Measurements from ENCODE around the gene TYMP.
A peak's percentile ranks its signal among the peaks of the same experiment; 100 is the strongest.

TYMP gene

DNA sequence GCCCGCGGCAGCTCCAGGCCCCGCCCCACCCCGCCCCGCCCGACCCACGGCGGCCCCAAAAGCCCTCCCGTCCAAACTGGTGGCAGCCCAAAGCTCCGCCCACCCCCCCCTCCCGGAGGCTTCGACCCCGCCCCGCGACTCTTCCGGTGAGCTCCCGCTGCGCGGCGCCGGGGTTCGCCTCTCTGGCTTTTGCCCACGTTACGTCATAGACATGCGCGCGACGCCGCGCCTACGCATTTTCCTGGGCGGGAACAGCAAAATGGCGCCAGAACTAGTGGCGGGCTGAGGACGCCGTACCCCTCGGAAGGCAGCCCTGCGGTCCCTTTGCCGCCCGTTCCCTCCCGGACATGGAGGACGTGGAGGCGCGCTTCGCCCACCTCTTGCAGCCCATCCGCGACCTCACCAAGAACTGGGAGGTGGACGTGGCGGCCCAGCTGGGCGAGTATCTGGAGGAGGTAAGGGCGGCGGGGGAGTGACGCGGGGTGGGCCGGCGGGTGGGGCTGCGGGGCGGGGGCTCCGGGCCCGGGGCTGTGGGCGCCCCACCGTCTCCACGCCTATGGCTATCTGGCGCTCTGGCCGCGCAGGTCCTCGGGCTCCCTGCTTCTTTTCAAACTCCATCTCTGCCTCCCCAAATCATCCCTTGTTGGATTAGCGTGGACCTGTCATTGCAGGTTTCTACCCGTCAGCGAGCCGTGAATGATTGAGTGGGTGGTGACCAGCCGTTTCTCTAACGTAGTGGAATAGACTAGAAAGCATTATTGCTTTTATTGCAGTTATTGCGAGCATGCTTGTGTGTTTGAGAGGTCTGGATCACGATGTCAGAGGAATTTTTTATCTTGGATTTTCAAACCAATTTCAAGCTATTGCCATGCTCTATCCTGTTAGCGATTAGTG, 21.6 kb downstream of the TYMP start, which contains the start of gene NCAPH2:
Gene NCAPH2 (plus strand): TSS at position 234 of the 894 bp plus-strand sequence. CDS start 114 bp downstream, at position 348.
- no peaks in the 10 kb centered on the region for H3K27me3 ChIP-seq (replicated peaks; ENCODE audit: control insufficient read depth, insufficient read depth, low read length)
- peak within 1 kb of the TSS; percentile 98 for H3K4me3 ChIP-seq (replicated peaks; ENCODE audit: low read depth, low read length)
- peak; percentile 95 for DNase-seq (ENCODE audit: extremely low read depth, insufficient read length)
- TF ChIP-seq CTCF (IDR thresholded peaks at IDR 0.05; ENCODE audit: insufficient read depth, low read length, poor library complexity, severe bottlenecking), result peak; percentile 13
- peaks cover 14% of the 10 kb centered on the region for H3K36me3 ChIP-seq (ENCODE audit: control insufficient read depth, insufficient read depth, low read length)

- H3K4me3 ChIP-seq (replicated peaks; ENCODE audit: low read depth, low read length), result peak within 1 kb of the TSS; percentile 98
- H3K36me3 ChIP-seq (ENCODE audit: control insufficient read depth, insufficient read depth, low read length), result peaks cover 19% of the 10 kb centered on the region
- DNase-seq (ENCODE audit: extremely low read depth, insufficient read length), result peak; percentile 86
- no peaks in the 10 kb centered on the region for H3K27me3 ChIP-seq (replicated peaks; ENCODE audit: control insufficient read depth, insufficient read depth, low read length)
- TF ChIP-seq CTCF (IDR thresholded peaks at IDR 0.05; ENCODE audit: insufficient read depth, low read length, poor library complexity, severe bottlenecking), result no peak
Measured at GRCh38 chr22:50507421-50507990, 22.3 kb downstream of the TYMP start, which contains the start of gene LMF2. Gene LMF2, minus strand, starts transcription at chr22:50507702. Its CDS starts 27 bp downstream, at chr22:50507675.

GRCh38 chr22:50506611-50507420, 23.0 kb downstream of the TYMP start:
- H3K27me3 ChIP-seq (replicated peaks; ENCODE audit: control insufficient read depth, insufficient read depth, low read length), result no peaks in the 10 kb centered on the region
- H3K36me3 ChIP-seq (ENCODE audit: control insufficient read depth, insufficient read depth, low read length), result peaks cover 20% of the 10 kb centered on the region
- peak overlapping the region; percentile 96 for H3K4me3 ChIP-seq (replicated peaks; ENCODE audit: low read depth, low read length)
- no peak for TF ChIP-seq CTCF (IDR thresholded peaks at IDR 0.05; ENCODE audit: insufficient read depth, low read length, poor library complexity, severe bottlenecking)
- no peak for DNase-seq (ENCODE audit: extremely low read depth, insufficient read length)

DNA sequence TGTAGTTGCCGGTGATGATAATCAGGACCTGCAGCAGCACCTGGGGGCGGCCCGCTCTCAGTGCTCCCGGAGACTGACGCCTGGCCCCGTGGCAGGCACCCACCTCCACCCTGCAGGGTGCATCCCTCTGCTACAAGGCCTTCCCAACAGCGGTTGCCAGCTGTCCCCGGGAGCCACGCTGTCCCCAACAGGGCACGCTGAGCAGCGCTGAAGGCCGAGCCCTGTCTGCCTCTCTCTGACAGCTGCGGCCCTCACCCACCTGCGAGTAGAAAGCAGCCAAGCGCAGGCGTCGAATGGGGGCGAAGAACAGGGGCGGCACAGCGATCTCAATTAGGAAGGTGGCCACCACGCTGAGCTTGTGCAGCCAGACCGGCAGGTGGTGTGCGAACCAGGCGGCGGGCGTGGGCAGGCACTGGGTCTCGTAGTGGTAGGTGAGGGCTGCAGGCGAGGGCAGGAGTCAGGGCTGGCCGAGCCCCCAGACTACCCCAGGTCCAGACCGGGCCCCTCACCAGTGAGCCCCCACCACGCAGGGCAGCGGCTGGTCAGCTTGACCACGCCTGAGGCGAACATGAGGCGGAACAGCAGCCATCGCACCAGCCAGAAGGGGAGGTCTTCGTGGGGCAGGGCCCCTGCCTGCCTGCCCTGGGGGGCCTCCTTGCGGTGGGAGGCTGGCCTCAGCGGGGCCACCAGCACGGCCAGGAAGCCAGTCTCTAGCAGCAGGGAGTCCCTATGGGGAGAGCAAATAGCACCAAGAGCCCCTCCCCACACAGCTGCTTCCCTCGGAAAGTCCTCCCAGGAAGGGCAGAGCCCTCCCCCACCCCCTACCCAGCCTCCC, 23.8 kb downstream of the TYMP start:
- DNase-seq (ENCODE audit: extremely low read depth, insufficient read length), result no peak
- no peak for TF ChIP-seq CTCF (IDR thresholded peaks at IDR 0.05; ENCODE audit: insufficient read depth, low read length, poor library complexity, severe bottlenecking)
- H3K36me3 ChIP-seq (ENCODE audit: control insufficient read depth, insufficient read depth, low read length), result peaks cover 20% of the 10 kb centered on the region
- H3K4me3 ChIP-seq (replicated peaks; ENCODE audit: low read depth, low read length), result peak overlapping the region; percentile 96
- H3K27me3 ChIP-seq (replicated peaks; ENCODE audit: control insufficient read depth, insufficient read depth, low read length), result no peaks in the 10 kb centered on the region

- Histone ChIP-seq H3K27me3 (replicated peaks; ENCODE audit: control insufficient read depth, insufficient read depth, low read length) (no peaks in the 10 kb centered on the region), H3K4me3 (replicated peaks; ENCODE audit: low read depth, low read length) (no peak overlapping the region), H3K36me3 (ENCODE audit: control insufficient read depth, insufficient read depth, low read length) (peaks cover 20% of the 10 kb centered on the region)
- DNase-seq (ENCODE audit: extremely low read depth, insufficient read length), result no peak
- no peak for TF ChIP-seq CTCF (IDR thresholded peaks at IDR 0.05; ENCODE audit: insufficient read depth, low read length, poor library complexity, severe bottlenecking)
Measured at GRCh38 chr22:50505276-50505775, 24.5 kb downstream of the TYMP start.

All from GM06990 (cell line).